ENCODE data around the gene ARHGDIG. TPM values are rescaled to one million over a fixed set of nuclear protein-coding genes. Genes with fewer than 3 reads are reported as not detected.

Gene ARHGDIG
- total RNA-seq, 1 experiment from 2014 or later: not detected

DNA sequence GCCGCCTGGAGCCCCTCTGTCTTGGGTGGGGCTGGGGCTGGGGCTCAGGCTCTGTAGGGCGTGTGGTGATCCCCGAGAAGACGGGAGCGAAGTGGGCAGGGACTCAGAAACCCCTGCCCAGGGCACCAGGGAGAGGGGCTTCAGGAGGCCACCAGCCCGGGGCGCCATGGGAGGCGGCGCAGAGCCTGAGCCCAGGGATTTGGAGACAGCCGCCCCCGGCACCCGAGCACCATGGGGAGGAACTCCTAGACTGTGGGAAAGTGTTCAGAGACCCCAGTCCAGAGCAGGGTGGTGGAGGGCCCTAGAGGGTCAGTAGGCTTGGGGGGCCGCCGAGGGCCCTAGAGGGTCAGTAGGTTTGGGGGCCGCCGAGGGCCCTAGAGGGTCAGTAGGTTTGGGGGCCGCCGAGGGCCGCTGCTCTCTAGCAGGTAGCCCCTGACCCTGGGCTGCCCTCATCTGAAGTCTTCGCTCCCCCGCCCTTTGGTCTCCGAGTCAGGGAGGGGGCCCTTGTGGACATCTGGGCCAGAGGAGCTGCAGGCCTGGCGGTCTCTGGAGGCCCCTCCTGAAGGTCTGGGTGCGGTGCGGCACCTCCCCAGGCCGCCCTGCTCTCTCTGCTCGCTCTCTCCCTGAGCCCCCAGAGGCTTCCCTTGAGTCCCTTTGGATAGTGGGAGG is 734 bp downstream of the ARHGDIG start:
- no peaks in the 10 kb centered on the region for H3K36me3 ChIP-seq
- peaks cover 44% of the 10 kb centered on the region for H3K27me3 ChIP-seq (replicated peaks)
- no peaks in the 10 kb centered on the region; the same call in 1 of the 2 replicates for H3K4me1 ChIP-seq (replicated peaks)
- no peak overlapping the region for H3K4me3 ChIP-seq
- no peak overlapping the region for H3K27ac ChIP-seq
- no peak for DNase-seq (ENCODE audit: low read depth in 1 of 2, low spot score in 2 of 2)
- H3K9me3 ChIP-seq (replicated peaks): no peaks in the 10 kb centered on the region

DNA sequence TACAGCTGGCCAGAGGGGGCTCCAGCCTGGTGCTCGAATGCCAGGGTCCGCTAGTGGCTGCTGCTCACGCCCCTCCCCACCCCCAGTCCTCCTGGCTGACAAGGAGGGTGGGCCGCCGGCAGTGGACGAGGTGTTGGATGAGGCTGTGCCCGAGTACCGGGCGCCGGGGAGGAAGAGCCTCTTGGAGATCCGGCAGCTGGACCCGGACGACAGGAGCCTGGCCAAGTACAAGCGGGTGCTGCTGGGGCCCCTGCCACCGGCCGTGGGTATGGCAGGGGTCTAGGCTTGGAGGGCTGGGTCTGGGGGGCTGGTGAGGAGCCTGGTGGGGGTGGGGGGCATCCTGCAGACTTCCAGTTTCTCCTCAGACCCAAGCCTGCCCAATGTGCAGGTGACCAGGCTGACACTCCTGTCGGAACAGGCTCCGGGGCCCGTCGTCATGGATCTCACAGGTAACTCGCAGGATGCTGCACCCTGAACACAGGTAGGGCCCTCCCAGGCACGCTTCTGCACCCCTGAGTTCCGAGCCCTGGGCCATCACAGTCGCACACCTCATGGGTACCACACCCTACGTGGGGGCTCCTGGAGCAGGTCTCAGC is 1.4 kb downstream of the ARHGDIG start:
- no peak overlapping the region for H3K4me3 ChIP-seq
- no peak for DNase-seq (ENCODE audit: low read depth in 1 of 2, low spot score in 2 of 2)
- H3K4me1 ChIP-seq (replicated peaks): no peaks in the 10 kb centered on the region; the same call in 1 of the 2 replicates
- no peak overlapping the region for H3K27ac ChIP-seq
- peaks cover 4% of the 10 kb centered on the region; the same call in 1 of the 2 replicates for H3K9me3 ChIP-seq (replicated peaks)
- peaks cover 5% of the 10 kb centered on the region for H3K36me3 ChIP-seq
- peaks cover 37% of the 10 kb centered on the region for H3K27me3 ChIP-seq (replicated peaks)

DNA sequence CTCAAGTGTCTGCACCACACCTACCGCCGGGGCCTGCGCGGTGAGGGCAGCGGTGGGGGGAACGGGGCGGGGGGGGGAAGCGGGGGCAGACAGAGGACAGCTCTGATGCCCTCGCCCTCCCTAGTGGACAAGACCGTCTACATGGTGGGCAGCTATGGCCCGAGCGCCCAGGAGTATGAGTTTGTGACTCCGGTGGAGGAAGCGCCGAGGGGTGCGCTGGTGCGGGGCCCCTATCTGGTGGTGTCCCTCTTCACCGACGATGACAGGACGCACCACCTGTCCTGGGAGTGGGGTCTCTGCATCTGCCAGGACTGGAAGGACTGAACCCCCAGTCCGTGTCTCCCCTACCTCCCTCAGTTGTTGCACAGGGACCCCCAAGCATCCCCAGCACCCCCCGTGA is 2.1 kb downstream of the ARHGDIG start:
- Histone ChIP-seq H3K4me3 (no peak overlapping the region), H3K9me3 (replicated peaks) (peaks cover 7% of the 10 kb centered on the region; the same call in 1 of the 2 replicates), H3K4me1 (replicated peaks) (no peaks in the 10 kb centered on the region; the same call in 1 of the 2 replicates), H3K27me3 (replicated peaks) (peaks cover 31% of the 10 kb centered on the region), H3K36me3 (peaks cover 12% of the 10 kb centered on the region), H3K27ac (no peak overlapping the region)
- no peak for DNase-seq (ENCODE audit: low read depth in 1 of 2, low spot score in 2 of 2)

DNA sequence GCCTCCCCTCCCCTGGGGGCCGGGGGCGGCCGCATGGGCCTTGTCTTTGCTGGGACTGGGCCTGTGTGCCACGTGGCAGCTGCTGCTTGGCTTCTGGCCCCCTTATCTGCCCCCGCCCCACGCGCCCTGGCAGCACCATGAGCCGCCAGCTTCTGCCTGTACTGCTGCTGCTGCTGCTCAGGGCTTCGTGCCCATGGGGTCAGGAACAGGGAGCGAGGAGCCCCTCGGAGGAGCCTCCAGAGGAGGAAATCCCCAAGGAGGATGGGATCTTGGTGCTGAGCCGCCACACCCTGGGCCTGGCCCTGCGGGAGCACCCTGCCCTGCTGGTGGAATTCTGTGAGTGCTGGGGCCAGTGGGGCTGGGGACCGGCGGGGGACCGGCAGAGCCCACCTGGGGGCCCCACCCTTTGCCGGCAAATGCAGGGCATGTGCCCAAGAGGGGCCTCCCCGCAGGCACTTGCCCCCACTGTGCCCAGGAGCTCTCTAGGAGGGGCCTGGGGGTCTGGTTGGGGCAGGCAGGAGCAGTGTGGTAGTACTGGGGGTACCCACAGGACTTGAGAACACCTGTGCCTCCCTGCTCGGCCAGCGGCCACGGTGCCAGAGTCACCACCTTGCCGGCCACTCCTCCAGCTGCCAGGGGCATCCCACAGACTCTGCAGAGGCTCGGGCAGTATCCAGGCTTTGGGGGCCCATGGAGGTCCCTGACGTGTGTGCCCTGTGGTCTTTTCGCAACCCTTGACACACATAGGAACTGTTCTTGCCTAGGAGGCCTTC is 2.8 kb downstream of the ARHGDIG start, which contains the start of gene PDIA2:
PDIA2 (plus strand) TSS at position 132 of the 773 bp plus-strand sequence; CDS start at position 138, 6 bp downstream.
- H3K27me3 ChIP-seq (replicated peaks): peaks cover 31% of the 10 kb centered on the region

DNA sequence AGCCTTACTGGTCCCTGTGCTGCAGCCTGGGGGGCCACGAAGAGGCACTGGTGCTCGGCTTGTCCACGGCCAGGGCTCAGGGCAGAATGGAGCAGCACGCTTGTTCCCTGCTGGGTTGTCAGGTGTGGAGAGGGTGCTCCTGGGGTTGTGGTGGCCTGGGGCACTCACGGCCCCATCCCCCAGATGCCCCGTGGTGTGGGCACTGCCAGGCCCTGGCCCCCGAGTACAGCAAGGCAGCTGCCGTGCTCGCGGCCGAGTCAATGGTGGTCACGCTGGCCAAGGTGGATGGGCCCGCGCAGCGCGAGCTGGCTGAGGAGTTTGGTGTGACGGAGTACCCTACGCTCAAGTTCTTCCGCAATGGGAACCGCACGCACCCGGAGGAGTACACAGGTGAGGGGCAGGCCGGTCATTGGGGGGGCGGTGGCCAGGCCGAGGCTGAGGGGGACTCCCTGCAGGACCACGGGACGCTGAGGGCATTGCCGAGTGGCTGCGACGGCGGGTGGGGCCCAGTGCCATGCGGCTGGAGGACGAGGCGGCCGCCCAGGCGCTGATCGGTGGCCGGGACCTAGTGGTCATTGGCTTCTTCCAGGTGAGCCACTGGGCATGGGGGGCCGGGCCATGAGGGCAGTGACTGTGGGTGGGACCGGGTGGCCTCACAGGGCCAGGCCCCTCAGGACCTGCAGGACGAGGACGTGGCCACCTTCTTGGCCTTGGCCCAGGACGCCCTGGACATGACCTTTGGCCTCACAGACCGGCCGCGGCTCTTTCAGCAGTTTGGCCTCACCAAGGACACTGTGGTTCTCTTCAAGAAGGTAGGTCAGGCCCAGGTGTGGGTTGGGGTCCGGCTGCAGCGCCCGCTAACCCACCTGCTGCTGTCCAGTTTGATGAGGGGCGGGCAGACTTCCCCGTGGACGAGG is 4.1 kb downstream of the ARHGDIG start:
- H3K36me3 ChIP-seq: peaks cover 27% of the 10 kb centered on the region
- H3K4me1 ChIP-seq (replicated peaks): no peaks in the 10 kb centered on the region; the same call in 1 of the 2 replicates
- DNase-seq (ENCODE audit: low read depth in 1 of 2, low spot score in 2 of 2): no peak
- no peak overlapping the region for H3K27ac ChIP-seq
- no peak overlapping the region for H3K4me3 ChIP-seq
- H3K27me3 ChIP-seq (replicated peaks): peaks cover 20% of the 10 kb centered on the region
- H3K9me3 ChIP-seq (replicated peaks): peaks cover 7% of the 10 kb centered on the region; the same call in 1 of the 2 replicates

More for the DNA sequence above, 2.8 kb downstream of the ARHGDIG start, which contains the start of gene PDIA2:
- H3K4me1 ChIP-seq (replicated peaks): no peaks in the 10 kb centered on the region; the same call in 1 of the 2 replicates
- H3K9me3 ChIP-seq (replicated peaks): peaks cover 7% of the 10 kb centered on the region; the same call in 1 of the 2 replicates
- H3K4me3 ChIP-seq: no peak within 1 kb of the TSS
- no peak within 1 kb of the TSS for H3K27ac ChIP-seq
- DNase-seq (ENCODE audit: low read depth in 1 of 2, low spot score in 2 of 2): no peak
- H3K36me3 ChIP-seq: peaks cover 20% of the 10 kb centered on the region

DNA sequence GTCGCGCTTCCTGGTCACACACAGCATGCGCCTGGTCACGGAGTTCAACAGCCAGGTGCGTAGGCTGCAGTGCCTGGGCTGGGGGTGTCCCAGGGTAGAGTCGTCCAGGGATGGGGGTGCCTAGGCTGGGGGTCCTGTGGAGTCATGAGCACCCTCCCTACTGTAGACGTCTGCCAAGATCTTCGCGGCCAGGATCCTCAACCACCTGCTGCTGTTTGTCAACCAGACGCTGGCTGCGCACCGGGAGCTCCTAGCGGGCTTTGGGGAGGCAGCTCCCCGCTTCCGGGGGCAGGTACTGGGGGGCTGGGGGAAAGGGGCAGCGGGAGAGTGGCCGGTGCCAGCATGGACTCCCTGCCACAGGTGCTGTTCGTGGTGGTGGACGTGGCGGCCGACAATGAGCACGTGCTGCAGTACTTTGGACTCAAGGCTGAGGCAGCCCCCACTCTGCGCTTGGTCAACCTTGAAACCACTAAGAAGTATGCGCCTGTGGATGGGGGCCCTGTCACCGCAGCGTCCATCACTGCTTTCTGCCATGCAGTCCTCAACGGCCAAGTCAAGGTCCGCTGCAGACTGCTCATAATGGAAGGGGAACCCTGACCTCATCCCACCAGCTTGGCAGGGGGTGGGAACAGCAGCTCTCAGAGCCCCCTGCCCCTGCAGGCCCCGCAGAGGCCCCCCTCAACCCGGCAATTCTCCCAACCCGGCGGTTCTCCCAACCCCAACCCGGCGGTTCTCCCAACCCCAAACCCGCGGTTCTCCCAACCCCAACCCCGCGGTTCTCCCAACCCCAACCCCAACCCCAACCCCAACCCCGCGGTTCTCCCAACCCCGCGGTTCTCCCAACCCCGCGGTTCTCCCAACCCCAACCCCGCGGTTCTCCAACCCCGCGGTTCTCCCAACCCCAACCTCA is 5.0 kb downstream of the ARHGDIG start:
- peaks cover 7% of the 10 kb centered on the region; the same call in 1 of the 2 replicates for H3K9me3 ChIP-seq (replicated peaks)
- H3K27me3 ChIP-seq (replicated peaks): peaks cover 15% of the 10 kb centered on the region
- no peak for DNase-seq (ENCODE audit: low read depth in 1 of 2, low spot score in 2 of 2)
- H3K36me3 ChIP-seq: peaks cover 29% of the 10 kb centered on the region
- H3K4me1 ChIP-seq (replicated peaks): no peaks in the 10 kb centered on the region; the same call in 1 of the 2 replicates
- H3K27ac ChIP-seq: no peak overlapping the region
- no peak overlapping the region for H3K4me3 ChIP-seq

DNA sequence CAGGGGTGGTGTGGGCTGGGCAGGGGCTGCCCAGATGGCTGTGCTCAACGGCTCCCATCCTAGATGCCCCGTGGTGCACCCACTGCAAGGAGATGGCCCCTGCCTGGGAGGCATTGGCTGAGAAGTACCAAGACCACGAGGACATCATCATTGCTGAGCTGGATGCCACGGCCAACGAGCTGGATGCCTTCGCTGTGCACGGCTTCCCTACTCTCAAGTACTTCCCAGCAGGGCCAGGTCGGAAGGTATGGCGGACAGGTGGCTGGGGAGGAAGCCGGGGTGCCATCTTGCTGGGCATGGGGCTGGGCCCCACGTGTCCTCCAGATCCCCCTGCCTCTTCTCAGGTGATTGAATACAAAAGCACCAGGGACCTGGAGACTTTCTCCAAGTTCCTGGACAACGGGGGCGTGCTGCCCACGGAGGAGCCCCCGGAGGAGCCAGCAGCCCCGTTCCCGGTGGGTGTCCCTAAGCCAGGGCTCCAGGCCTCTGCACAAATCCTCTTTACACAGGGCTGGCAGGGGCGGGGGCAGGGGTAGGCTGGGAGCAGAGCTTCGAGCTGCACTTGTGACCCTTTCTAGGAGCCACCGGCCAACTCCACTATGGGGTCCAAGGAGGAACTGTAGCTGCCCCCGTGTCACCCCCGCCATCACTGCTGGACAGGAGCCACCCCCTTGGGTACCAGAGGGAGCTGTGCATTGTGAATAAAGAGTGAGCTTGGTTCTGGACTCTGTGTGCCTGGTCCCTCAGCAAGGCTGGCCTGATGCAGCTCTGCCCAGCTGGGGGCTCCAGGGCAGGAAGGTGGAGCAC is 6.3 kb downstream of the ARHGDIG start:
- DNase-seq (ENCODE audit: low read depth in 1 of 2, low spot score in 2 of 2): no peak
- Histone ChIP-seq H3K27ac (no peak overlapping the region), H3K36me3 (peaks cover 36% of the 10 kb centered on the region), H3K4me3 (no peak overlapping the region), H3K27me3 (replicated peaks) (peaks cover 3% of the 10 kb centered on the region; the same call in 1 of the 2 replicates), H3K4me1 (replicated peaks) (no peaks in the 10 kb centered on the region), H3K9me3 (replicated peaks) (peaks cover 7% of the 10 kb centered on the region; the same call in 1 of the 2 replicates)

DNA sequence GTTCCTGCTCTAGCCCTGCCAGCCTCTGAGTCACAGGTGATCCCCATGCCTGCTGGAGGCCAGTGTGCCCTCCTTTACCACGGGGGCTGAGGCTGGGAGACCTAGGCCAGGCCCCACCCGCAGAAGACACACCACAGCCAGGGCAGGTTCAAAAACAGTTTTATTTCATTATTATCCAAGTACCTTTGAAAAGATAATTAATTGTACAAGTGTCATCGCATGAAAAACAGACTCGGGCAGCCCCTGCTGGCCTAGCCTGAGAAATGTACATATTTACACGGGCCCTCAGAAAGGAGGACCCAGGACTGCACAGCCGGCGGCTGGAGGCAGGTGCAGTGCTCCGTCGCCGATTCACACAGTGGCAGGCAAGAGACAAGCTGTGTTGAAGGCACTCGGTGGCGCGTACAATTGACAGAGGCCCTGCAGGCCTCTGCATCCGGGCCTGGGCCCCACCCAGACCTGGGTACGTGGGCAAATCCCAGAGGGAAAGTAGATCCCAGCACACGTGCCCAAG is 7.0 kb downstream of the ARHGDIG start:
- Histone ChIP-seq H3K4me3 (no peak overlapping the region), H3K4me1 (replicated peaks) (no peaks in the 10 kb centered on the region), H3K27ac (no peak overlapping the region), H3K27me3 (replicated peaks) (0 out of 2 replicates have a peak, but pooled peaks cover 3% of the 10 kb centered on the region), H3K36me3 (peaks cover 37% of the 10 kb centered on the region), H3K9me3 (replicated peaks) (peaks cover 7% of the 10 kb centered on the region; the same call in 1 of the 2 replicates)
- DNase-seq (ENCODE audit: low read depth in 1 of 2, low spot score in 2 of 2): no peak

DNA sequence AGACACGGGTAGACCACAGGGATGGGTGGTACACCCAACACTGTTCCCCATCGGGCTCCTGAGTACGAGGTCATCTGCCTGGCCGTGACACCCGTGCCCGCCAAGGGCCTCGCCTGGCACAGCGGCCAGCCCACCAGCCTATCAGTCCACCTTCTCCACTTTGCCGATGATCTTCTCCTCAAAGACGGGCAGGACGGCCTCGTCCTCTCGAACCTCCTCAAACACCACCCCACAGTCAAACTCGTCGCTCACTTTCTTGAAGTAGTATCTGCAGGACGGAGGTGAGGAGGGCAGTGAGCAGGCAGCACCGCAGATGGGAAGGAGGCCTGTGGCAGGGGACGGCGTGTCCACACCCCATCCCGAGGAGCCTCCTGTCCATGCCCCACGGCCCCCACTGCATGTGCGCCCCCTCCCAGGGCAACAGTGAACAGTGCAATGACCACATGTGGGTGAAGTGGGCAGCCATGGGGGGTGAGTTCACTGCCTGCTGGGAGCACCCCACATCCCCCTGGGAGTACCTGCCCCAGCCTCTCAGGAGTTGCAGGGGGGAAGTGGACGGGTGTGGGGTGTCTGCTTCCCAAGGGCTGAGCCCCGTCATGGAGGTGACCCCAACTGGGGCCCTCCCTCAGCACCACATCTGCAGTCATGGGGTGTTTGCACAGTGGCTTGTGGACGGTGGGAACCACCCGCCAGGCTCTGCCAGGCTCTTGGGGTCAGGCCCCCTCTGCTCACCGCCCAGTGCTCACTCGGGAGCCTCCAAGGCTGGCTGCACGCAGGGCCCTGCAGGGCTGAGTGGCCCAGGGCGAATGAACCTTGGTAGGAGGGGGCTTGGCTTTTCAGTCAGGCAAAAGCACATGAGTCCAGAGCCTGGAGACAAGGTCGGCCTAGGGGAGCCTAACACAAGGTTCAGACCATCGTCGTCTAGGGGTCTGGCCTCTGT is 7.9 kb downstream of the ARHGDIG start:
- H3K36me3 ChIP-seq: peaks cover 44% of the 10 kb centered on the region
- H3K4me1 ChIP-seq (replicated peaks): no peaks in the 10 kb centered on the region
- H3K4me3 ChIP-seq: no peak overlapping the region
- H3K27me3 ChIP-seq (replicated peaks): no peaks in the 10 kb centered on the region
- H3K27ac ChIP-seq: no peak overlapping the region
- H3K9me3 ChIP-seq (replicated peaks): peaks cover 7% of the 10 kb centered on the region; the same call in 1 of the 2 replicates
- DNase-seq (ENCODE audit: low read depth in 1 of 2, low spot score in 2 of 2): no peak

DNA sequence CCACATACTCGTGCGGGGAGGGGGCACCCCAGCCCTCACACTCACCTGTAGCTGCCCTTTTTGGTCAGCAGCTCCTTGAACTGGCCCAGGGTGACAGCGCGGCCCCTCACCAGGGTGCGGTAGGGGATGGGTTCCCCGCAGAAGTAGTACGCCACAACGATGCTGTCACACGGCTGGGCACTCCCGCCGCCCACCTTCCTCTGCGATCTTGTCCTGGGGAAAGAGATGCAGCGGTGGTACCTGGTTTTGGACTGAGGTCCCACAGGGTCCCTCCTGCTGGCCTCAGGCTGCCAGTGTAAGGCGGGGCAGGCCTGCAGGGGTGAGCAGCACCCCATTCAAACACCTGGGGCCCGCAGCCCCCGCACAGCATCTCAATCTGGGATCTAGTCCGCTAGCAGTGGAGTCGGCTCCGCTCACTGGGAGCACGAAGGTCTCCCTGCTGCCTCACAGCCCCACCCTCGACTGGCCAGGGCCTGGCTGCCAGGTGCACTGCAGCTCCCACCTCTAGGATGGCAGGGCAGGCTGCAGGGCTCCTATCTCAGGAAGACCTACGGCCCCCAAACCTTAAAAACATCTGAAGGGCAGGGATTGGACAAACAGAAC is 9.1 kb downstream of the ARHGDIG start:
- H3K9me3 ChIP-seq (replicated peaks): peaks cover 7% of the 10 kb centered on the region; the same call in 1 of the 2 replicates
- H3K27me3 ChIP-seq (replicated peaks): no peaks in the 10 kb centered on the region
- H3K36me3 ChIP-seq: peaks cover 51% of the 10 kb centered on the region
- no peaks in the 10 kb centered on the region for H3K4me1 ChIP-seq (replicated peaks)
- no peak overlapping the region for H3K4me3 ChIP-seq
- DNase-seq (ENCODE audit: low read depth in 1 of 2, low spot score in 2 of 2): no peak
- H3K27ac ChIP-seq: no peak overlapping the region

Measured in SJSA1 (cell line).